ENCODE data around the gene INSYN2A.

Gene INSYN2A

GRCh38 chr10:127195041-127195506 is 1.3 kb downstream of the INSYN2A start:
- DNase-seq = no peak

- DNase-seq = no peak
Observed at GRCh38 chr10:127194599-127194998, 1.8 kb downstream of the INSYN2A start.

GRCh38 chr10:127194111-127194510 is 2.3 kb downstream of the INSYN2A start:
- no peak for DNase-seq

- no peak for DNase-seq
Observed at GRCh38 chr10:127193125-127193524, 3.3 kb downstream of the INSYN2A start.

GRCh38 chr10:127190427-127190826 is 6.0 kb downstream of the INSYN2A start:
- no peak for DNase-seq

- DNase-seq = no peak
Observed at GRCh38 chr10:127189226-127189625, 7.2 kb downstream of the INSYN2A start.

GRCh38 chr10:127186813-127187212 is 9.6 kb downstream of the INSYN2A start:
- DNase-seq = no peak

GRCh38 chr10:127184582-127184981 is 11.8 kb downstream of the INSYN2A start:
- no peak for DNase-seq

GRCh38 chr10:127182161-127182560 is 14.2 kb downstream of the INSYN2A start:
- no peak for DNase-seq

GRCh38 chr10:127179612-127180250 is 16.7 kb downstream of the INSYN2A start:
- no peak for DNase-seq

- DNase-seq = no peak
Observed at GRCh38 chr10:127176649-127177048, 19.7 kb downstream of the INSYN2A start.

- DNase-seq = no peak
Observed at GRCh38 chr10:127175357-127176110, 20.9 kb downstream of the INSYN2A start.

- no peak for DNase-seq
Observed at GRCh38 chr10:127174866-127175265, 21.5 kb downstream of the INSYN2A start.

- DNase-seq = no peak
Observed at GRCh38 chr10:127168261-127168660, 28.1 kb downstream of the INSYN2A start.

- DNase-seq = no peak
Observed at GRCh38 chr10:127162841-127163240, 33.5 kb downstream of the INSYN2A start.

- no peak for DNase-seq
Observed at GRCh38 chr10:127161482-127161881, 34.9 kb downstream of the INSYN2A start.

GRCh38 chr10:127159648-127160245 is 36.6 kb downstream of the INSYN2A start:
- DNase-seq = no peak

- DNase-seq = no peak
Observed at GRCh38 chr10:127158662-127159061, 37.7 kb downstream of the INSYN2A start.

GRCh38 chr10:127157506-127158200 is 38.7 kb downstream of the INSYN2A start:
- no peak for DNase-seq

- DNase-seq = no peak
Observed at GRCh38 chr10:127157089-127157488, 39.3 kb downstream of the INSYN2A start.

- peak; percentile 64 for DNase-seq
Observed at GRCh38 chr10:127154831-127155620, 41.4 kb downstream of the INSYN2A start.

- peak; percentile 81 for DNase-seq
Observed at GRCh38 chr10:127153181-127153580, 43.2 kb downstream of the INSYN2A start.

Measured in HCEC 1CT (cell line).